GM23248 (cell line): Measurements from ENCODE around the gene EIF3A. TPM values are rescaled to one million over a fixed set of nuclear protein-coding genes. Genes with fewer than 3 reads are reported as not detected.

Source experiments
- DNase-seq: peaks from one replicate; pipeline ENCODE4 v3.0.0-alpha.2; 2015
- H2AFZ ChIP-seq: fragments of 200-600 bp; sonication (generic); 2 replicates; pipeline ENCODE4 v1.6.1; 2016; ENCODE audit warnings: antibody characterized with exemption
- H3F3A ChIP-seq: fragments of 200-600 bp; sonication (generic); 2 replicates; pipeline ENCODE4 v1.6.1; 2016; ENCODE audit warnings: mild to moderate bottlenecking, antibody characterized with exemption, mixed run types; ENCODE audit not compliant: insufficient read depth
- H3K27ac ChIP-seq: fragments of 200-600 bp; sonication (generic); 2 replicates; pipeline ENCODE4 v1.5.1; 2016; ENCODE audit warnings: mild to moderate bottlenecking
- H3K27me3 ChIP-seq: fragments of 200-600 bp; sonication (generic); replicated peaks from 2 replicates; pipeline ENCODE4 v1.6.1; 2016; ENCODE audit warnings: mild to moderate bottlenecking; ENCODE audit not compliant: insufficient read depth
- H3K36me3 ChIP-seq: fragments of 200-600 bp; sonication (generic); 2 replicates; pipeline ENCODE4 v1.6.1; 2016; ENCODE audit warnings: low read depth, mild to moderate bottlenecking
- H3K4me1 ChIP-seq: fragments of 200-600 bp; sonication (generic); 2 replicates; pipeline ENCODE4 v1.6.1; 2016; ENCODE audit warnings: mild to moderate bottlenecking; ENCODE audit not compliant: insufficient read depth
- H3K4me2 ChIP-seq: fragments of 200-600 bp; sonication (generic); one replicate; pipeline ENCODE4 v1.6.1; 2016; ENCODE audit warnings: mild to moderate bottlenecking; ENCODE audit not compliant: unreplicated experiment
- H3K4me3 ChIP-seq: fragments of 200-600 bp; sonication (generic); 2 replicates; pipeline ENCODE4 v1.5.1; 2016; ENCODE audit warnings: mild to moderate bottlenecking
- H3K79me2 ChIP-seq: fragments of 200-600 bp; sonication (generic); 2 replicates; pipeline ENCODE4 v1.6.1; 2016; ENCODE audit warnings: mild to moderate bottlenecking; ENCODE audit not compliant: insufficient read depth
- H3K9ac ChIP-seq: fragments of 200-600 bp; sonication (generic); 2 replicates; pipeline ENCODE4 v1.6.1; 2016; ENCODE audit warnings: mild to moderate bottlenecking
- H3K9me2 ChIP-seq: fragments of 200-600 bp; sonication (generic); 2 replicates; pipeline ENCODE4 v1.6.1; 2016; ENCODE audit warnings: mixed run types, mild to moderate bottlenecking, moderate library complexity; ENCODE audit not compliant: insufficient read depth
- H3K9me3 ChIP-seq: fragments of 200-600 bp; sonication (generic); one replicate; pipeline ENCODE4 v1.6.1; 2017; ENCODE audit warnings: low read depth
- H4K20me1 ChIP-seq: fragments of 200-600 bp; sonication (generic); 2 replicates; pipeline ENCODE4 v1.6.0; 2016; ENCODE audit not compliant: insufficient read depth
- EZH2 ChIP-seq: fragments of 200-600 bp; sonication (generic); IDR thresholded peaks from 2 replicates; pipeline ENCODE4 v1.6.1; 2018; ENCODE audit warnings: antibody characterized with exemption, mild to moderate bottlenecking; ENCODE audit not compliant: insufficient read depth, poor library complexity, severe bottlenecking
- EZH2phosphoT487 ChIP-seq: fragments of 200-600 bp; sonication (generic); IDR thresholded peaks from 2 replicates; pipeline ENCODE4 v1.6.1; 2018; ENCODE audit warnings: antibody characterized with exemption, moderate library complexity, mild to moderate bottlenecking, low read depth; ENCODE audit not compliant: insufficient read depth
- WGBS, 2 experiments: methylation state at CpG; one replicate each; pipeline ENCODE4 v1.1.6; 2015 to 2017; ENCODE audit warnings: low lambda C conversion rate in 2 of 2, low coverage in 1 of 2; ENCODE audit errors: missing lambda C conversion rate in 2 of 2; 5-methylcytosine and 5-hydroxymethylcytosine counted together
- in situ Hi-C: fragments of 300-500 bp; cut with MboI; formaldehyde crosslinking; loops from 2 replicates; pipeline ENCODE4 v1.15.0; 2020
- polyA plus RNA-seq: library from polyadenylated mRNA; unstranded; fragments of >200 nt; fragmentation: Nextera tagmentation; extraction: Ambion mirVana; gene quantifications from 2 replicates; pipeline ENCODE4 v1.2.1, GENCODE V29; 2016
- total RNA-seq: library from RNA; depleted of rRNA; stranded (reverse); fragments of >200 nt; shearing (Covaris generic); gene quantifications from 2 replicates; pipeline ENCODE4 v1.2.3, GENCODE V29; 2014

The EIF3A gene
- total and polyA plus RNA-seq, 2 experiments from 2014 or later, result 74.5 to 91.3 TPM

- Histone ChIP-seq H3K27me3 (no peaks in the 10 kb centered on the region), H4K20me1 (no peaks in the 10 kb centered on the region), H3K4me2 (no peak overlapping the region), H3K9ac (no peak overlapping the region), H3K79me2 (0 out of 2 replicates have a peak, but pooled peaks cover 6% of the 10 kb centered on the region), H3F3A (peaks cover 4% of the 10 kb centered on the region; the same call in 1 of the 2 replicates), H3K9me3 (no peaks in the 10 kb centered on the region), H3K4me1 (peaks cover 5% of the 10 kb centered on the region), H3K4me3 (no peak overlapping the region), H3K27ac (peak overlapping the region; percentile 20), H3K9me2 (no peaks in the 10 kb centered on the region), H3K36me3 (peaks cover 52% of the 10 kb centered on the region), H2AFZ (no peak overlapping the region)
- in situ Hi-C loops, result no loop called here
- TF ChIP-seq EZH2phosphoT487 (no peak), EZH2 (no peak)
- no peak for DNase-seq
- 88 to 92% methylated on average over 2 of the region's 2 CpGs for WGBS, 2 experiments
Observed at GRCh38 chr10:119120875-119121274, 40.3 kb upstream of the EIF3A start.

DNA sequence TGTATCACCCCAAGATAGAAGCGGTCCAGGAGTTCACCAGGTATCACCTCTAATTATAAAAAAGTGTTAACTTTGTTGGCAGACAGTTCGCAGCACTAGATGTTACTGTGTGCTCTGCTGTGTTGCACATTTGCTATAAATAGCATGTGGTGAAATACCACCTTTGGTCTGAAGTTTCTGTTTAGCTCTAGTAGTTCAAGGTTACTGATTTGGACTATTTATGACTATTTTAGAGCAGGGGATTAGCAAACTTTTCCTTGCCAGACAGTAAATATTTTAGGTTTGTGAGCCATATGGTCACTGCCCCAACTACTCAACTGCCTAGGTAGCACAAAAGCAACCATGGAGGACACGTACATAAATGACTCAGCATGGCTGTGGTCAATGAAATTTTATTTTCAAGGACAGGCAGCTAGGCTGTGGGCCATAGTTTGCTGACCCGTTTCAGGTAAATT lies 39.8 kb upstream of the EIF3A start:
- Histone ChIP-seq H3K9me2 (no peaks in the 10 kb centered on the region), H3K4me3 (no peak overlapping the region), H3K9ac (no peak overlapping the region), H3F3A (peaks cover 4% of the 10 kb centered on the region; the same call in 1 of the 2 replicates), H3K4me1 (peaks cover 10% of the 10 kb centered on the region), H3K36me3 (peaks cover 48% of the 10 kb centered on the region; the same call in 1 of the 2 replicates), H3K27ac (peak overlapping the region; percentile 20), H4K20me1 (no peaks in the 10 kb centered on the region), H3K27me3 (no peaks in the 10 kb centered on the region), H3K79me2 (0 out of 2 replicates have a peak, but pooled peaks cover 9% of the 10 kb centered on the region), H3K4me2 (no peak overlapping the region), H3K9me3 (no peaks in the 10 kb centered on the region), H2AFZ (no peak overlapping the region)
- DNase-seq, result peak; percentile 32
- no peak for TF ChIP-seq EZH2
- in situ Hi-C loops, result no loop called here
- WGBS, 2 experiments, result 84% methylated on average over 4 of the region's 4 CpGs

- no peak overlapping the region for H2AFZ ChIP-seq
- H3K4me3 ChIP-seq, result no peak overlapping the region
- H3K27ac ChIP-seq, result no peak overlapping the region
- H3F3A ChIP-seq, result peaks cover 12% of the 10 kb centered on the region; the same call in 1 of the 2 replicates
- in situ Hi-C loops, result no loop called here
- H3K36me3 ChIP-seq, result peaks cover 52% of the 10 kb centered on the region; the same call in 1 of the 2 replicates
- no peak for TF ChIP-seq EZH2phosphoT487
- no peak for TF ChIP-seq EZH2
- no peaks in the 10 kb centered on the region for H3K9me3 ChIP-seq
- H3K4me1 ChIP-seq, result peaks cover 17% of the 10 kb centered on the region
- no peaks in the 10 kb centered on the region for H4K20me1 ChIP-seq
- H3K9me2 ChIP-seq, result no peaks in the 10 kb centered on the region
- DNase-seq, result no peak
- 43 to 63% methylated on average over 1 of the region's 1 CpG for WGBS, 2 experiments
- H3K79me2 ChIP-seq, result 0 out of 2 replicates have a peak, but pooled peaks cover 9% of the 10 kb centered on the region
- H3K9ac ChIP-seq, result no peak overlapping the region
- no peak overlapping the region for H3K4me2 ChIP-seq
- no peaks in the 10 kb centered on the region for H3K27me3 ChIP-seq
Observed at GRCh38 chr10:119119400-119119799, 38.8 kb upstream of the EIF3A start.

DNA sequence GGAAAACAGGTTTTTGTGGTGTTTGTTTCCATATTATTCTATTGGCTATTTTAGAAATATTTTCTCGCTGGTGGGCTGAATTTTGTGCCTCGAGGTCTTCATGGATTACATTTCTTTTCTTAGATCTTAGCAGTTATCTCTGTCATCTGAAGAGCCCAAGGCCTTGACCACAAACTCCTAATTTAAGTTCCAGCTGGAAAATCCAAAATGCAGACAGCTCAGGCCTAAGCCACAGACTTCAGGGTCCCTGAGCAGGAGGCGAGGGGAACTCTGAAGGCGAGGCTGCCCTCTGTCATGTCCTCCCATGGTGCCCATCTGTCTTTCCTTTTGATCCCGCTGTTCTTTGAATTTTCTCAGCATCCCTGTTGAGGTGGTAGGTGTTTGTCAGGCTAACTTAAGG lies 37.6 kb upstream of the EIF3A start:
- Histone ChIP-seq H3K9me2 (no peaks in the 10 kb centered on the region), H3K4me3 (no peak overlapping the region), H3K4me2 (no peak overlapping the region), H3K9ac (no peak overlapping the region), H3K27ac (no peak overlapping the region), H3K27me3 (no peaks in the 10 kb centered on the region), H3K79me2 (0 out of 2 replicates have a peak, but pooled peaks cover 9% of the 10 kb centered on the region), H3K4me1 (peaks cover 26% of the 10 kb centered on the region), H2AFZ (no peak overlapping the region), H3K9me3 (no peaks in the 10 kb centered on the region), H3K36me3 (peaks cover 52% of the 10 kb centered on the region; the same call in 1 of the 2 replicates), H3F3A (peaks cover 21% of the 10 kb centered on the region), H4K20me1 (no peaks in the 10 kb centered on the region)
- TF ChIP-seq EZH2 (no peak), EZH2phosphoT487 (no peak)
- 97 to 98% methylated on average over 5 of the region's 5 CpGs for WGBS, 2 experiments
- in situ Hi-C loops, result no loop called here
- no peak for DNase-seq
